HCT116 (cell line): ENCODE measurements around the gene CR1L. TPM values are rescaled to one million over a fixed set of nuclear protein-coding genes. Genes with fewer than 3 reads are reported as not detected.
A peak's percentile ranks its signal among the peaks of the same experiment; 100 is the strongest.
"Not testable (repeated sequence)": the region's sequence is repeated elsewhere in the genome, so short reads cannot be mapped to it uniquely, and the experiment has no call there.

ENCODE experiments used
- ATAC-seq: fragments of 200-7000 bp; cut with Tn5 transposase; 2 replicates; pipeline ENCODE4 v1.9.1; 2020; ENCODE audit warnings: mild to moderate bottlenecking, moderate library complexity
- BruUV-seq: library from RNA; stranded (reverse); fragments of 400-500 nt; replicated peaks from 2 replicates; lab custom pipeline; 2021; lab: Mats Ljungman, UMichigan
- CTCF ChIA-PET: fragments of 300-600 bp; sonication (Branson Sonifier 250); formaldehyde crosslinking; loops from one replicate; lab custom pipeline; 2021; ENCODE audit warnings: antibody characterized with exemption; lab: Charles Lee
- POLR2A ChIA-PET: fragments of 300-600, 350-600 bp; sonication (Branson Sonifier 250); formaldehyde crosslinking; loops from one replicate; lab custom pipeline; 2021; ENCODE audit warnings: antibody characterized with exemption; lab: Charles Lee
- RAD21 ChIA-PET, 2 experiments: fragments of 300-600 bp; sonication (Branson Sonifier 250); formaldehyde crosslinking; loops; one replicate each; lab custom pipeline; 2023; ENCODE audit warnings: low total read pairs in 2 of 2; ENCODE audit not compliant: uncharacterized antibody in 2 of 2, unreplicated experiment in 2 of 2, low non-redundant PET in 1 of 2; lab: Charles Lee
- DNase-seq: peaks from one replicate; pipeline ENCODE4 v3.0.0-alpha.2; 2010; ENCODE audit warnings: low read depth, low spot score
- H2AFZ ChIP-seq: fragments of 200-600 bp; shearing (Covaris generic), sonication (generic); 2 replicates; pipeline ENCODE4 v1.6.1; 2017; ENCODE audit warnings: low read depth, mixed run types, mixed read lengths, antibody characterized with exemption, low read length; ENCODE audit not compliant: poor library complexity, severe bottlenecking
- H3K27ac ChIP-seq: 2 replicates; pipeline ENCODE4 v1.5.1; 2012; ENCODE audit warnings: low read depth, low read length
- H3K27me3 ChIP-seq: fragments of 200-600 bp; sonication (generic); 2 replicates; pipeline ENCODE4 v1.6.1; 2016; ENCODE audit warnings: mixed run types, low read length, mixed read lengths; ENCODE audit not compliant: insufficient read depth
- H3K36me3 ChIP-seq, 2 experiments: fragments of 200-500 bp in 1 of 2; fragments of 200-600 bp in 1 of 2; sonication (Bioruptor generic) in 1 of 2; sonication (generic) in 1 of 2; 2 replicates each; pipeline versions ENCODE4 v1.5.1 to v1.6.1; 2014 to 2016; ENCODE audit warnings: low read length in 2 of 2, inconsistent platforms in 1 of 2, mixed read lengths in 1 of 2, mixed run types in 1 of 2; ENCODE audit not compliant: insufficient read depth in 2 of 2, control insufficient read depth in 1 of 2
- H3K4me1 ChIP-seq, 2 experiments: fragments of 200-600 bp in 1 of 2; sonication (generic) in 1 of 2; 2 replicates each; pipeline versions ENCODE4 v1.5.1 to v1.6.1; 2012 to 2017; ENCODE audit warnings: low read length in 2 of 2, inconsistent platforms in 1 of 2, mild to moderate bottlenecking in 1 of 2, mixed read lengths in 1 of 2, mixed run types in 1 of 2, moderate library complexity in 1 of 2; ENCODE audit not compliant: insufficient read depth in 2 of 2, control insufficient read depth in 1 of 2
- H3K4me2 ChIP-seq: fragments of 200-600 bp; sonication (generic); 2 replicates; pipeline ENCODE4 v1.6.1; 2017; ENCODE audit warnings: mixed run types, low read length, mixed read lengths
- H3K4me3 ChIP-seq, 2 experiments: fragments of 200-600 bp in 1 of 2; sonication (generic) in 1 of 2; replicated peaks in 1 of 2; 2 replicates each; pipeline ENCODE4 v1.5.1; 2011 to 2016; ENCODE audit warnings: low read length in 2 of 2, control low read depth in 1 of 2, low read depth in 1 of 2, mild to moderate bottlenecking in 1 of 2, mixed read lengths in 1 of 2, mixed run types in 1 of 2
- H3K79me2 ChIP-seq: fragments of 200-600 bp; sonication (generic); 2 replicates; pipeline ENCODE4 v1.6.1; 2017; ENCODE audit warnings: mild to moderate bottlenecking, mixed run types, low read length, moderate library complexity, mixed read lengths; ENCODE audit not compliant: insufficient read depth
- H3K9ac ChIP-seq: fragments of 200-600 bp; sonication (generic); 2 replicates; pipeline ENCODE4 v1.6.1; 2016; ENCODE audit warnings: low read length, mixed read lengths
- H3K9me2 ChIP-seq: fragments of 200-600 bp; sonication (generic), shearing (Covaris generic); 2 replicates; pipeline ENCODE4 v1.6.1; 2017; ENCODE audit warnings: mixed run types, mild to moderate bottlenecking, moderate library complexity; ENCODE audit not compliant: insufficient read depth
- H3K9me3 ChIP-seq, 2 experiments: fragments of 200-500 bp in 1 of 2; fragments of 200-600 bp in 1 of 2; sonication (Bioruptor generic) in 1 of 2; sonication (generic) in 1 of 2; 2 replicates each; pipeline ENCODE4 v1.6.1; 2014 to 2017; ENCODE audit warnings: low read length in 2 of 2, mixed read lengths in 2 of 2, inconsistent platforms in 1 of 2, low read depth in 1 of 2, mild to moderate bottlenecking in 1 of 2, mixed run types in 1 of 2, moderate library complexity in 1 of 2; ENCODE audit not compliant: control insufficient read depth in 1 of 2, insufficient read depth in 1 of 2
- H4K20me1 ChIP-seq: fragments of 200-600 bp; sonication (generic), shearing (Covaris generic); 2 replicates; pipeline ENCODE4 v1.6.1; 2017; ENCODE audit warnings: mixed run types, mild to moderate bottlenecking, moderate library complexity; ENCODE audit not compliant: insufficient read depth
- CBX3 ChIP-seq: IDR thresholded peaks from 2 replicates; pipeline ENCODE4 v1.6.1; 2012; ENCODE audit warnings: low read depth
- CEBPB ChIP-seq: IDR thresholded peaks from 2 replicates; pipeline ENCODE4 v1.6.1; 2012; ENCODE audit warnings: low read depth
- EGR1 ChIP-seq: IDR thresholded peaks from 2 replicates; pipeline ENCODE4 v1.6.1; 2012; ENCODE audit warnings: low read depth
- ELF1 ChIP-seq: IDR thresholded peaks from 2 replicates; pipeline ENCODE4 v1.6.1; 2012; ENCODE audit warnings: low read depth, borderline replicate concordance
- EZH2 ChIP-seq: fragments of 200-600 bp; sonication (generic); IDR thresholded peaks from 2 replicates; pipeline ENCODE4 v1.6.1; 2017; ENCODE audit warnings: antibody characterized with exemption, mixed run types
- EZH2phosphoT487 ChIP-seq: fragments of 200-600 bp; IDR thresholded peaks from 2 replicates; pipeline ENCODE4 v1.6.1; 2018; ENCODE audit warnings: antibody characterized with exemption, borderline replicate concordance
- POLR2AphosphoS5 ChIP-seq: IDR thresholded peaks from 2 replicates; pipeline ENCODE4 v1.6.1; 2011; ENCODE audit warnings: mild to moderate bottlenecking, low read depth, low read length, moderate library complexity
- SRF ChIP-seq: IDR thresholded peaks from 2 replicates; pipeline ENCODE4 v1.6.1; 2012; ENCODE audit warnings: low read depth
- TCF7L2 ChIP-seq: IDR thresholded peaks from 2 replicates; pipeline ENCODE4 v1.7.0; 2011; ENCODE audit warnings: borderline replicate concordance, inconsistent platforms; ENCODE audit not compliant: insufficient read depth, insufficient read length; ENCODE audit errors: extremely low read depth
- YY1 ChIP-seq: IDR thresholded peaks from 2 replicates; pipeline ENCODE4 v1.6.1; 2011; ENCODE audit warnings: low read length, low read depth, moderate library complexity, mild to moderate bottlenecking; ENCODE audit not compliant: insufficient replicate concordance; ENCODE audit errors: extremely low read depth
- ZNF274 ChIP-seq: fragments of 200-500 bp; sonication (Bioruptor generic); IDR thresholded peaks from 2 replicates; pipeline ENCODE4 v1.6.1; 2014; ENCODE audit warnings: mild to moderate bottlenecking, low read depth, low read length, inconsistent platforms
- intact Hi-C: fragments of 100-400 bp; cut with micrococcal nuclease; formaldehyde crosslinking; loops from 2 replicates; pipeline ENCODE4 v1.10.0; 2022
- total RNA-seq: library from RNA; stranded (reverse); gene quantifications from one replicate; pipeline ENCODE4 v1.2.1, GENCODE V29; 2021; ENCODE audit not compliant: unreplicated experiment
- TF ChIP-seq, protein P1 (sequence below): IDR thresholded peaks from 2 replicates; pipeline ENCODE4 v1.6.1; 2012
- TF ChIP-seq, protein P2 (sequence below): IDR thresholded peaks from 2 replicates; pipeline ENCODE4 v1.6.1; 2012; ENCODE audit warnings: low read depth
- TF ChIP-seq, protein P3 (sequence below): IDR thresholded peaks from 2 replicates; pipeline ENCODE4 v1.6.1; 2012
- TF ChIP-seq, protein P4 (sequence below), 3 experiments: fragments of 200-600 bp in 1 of 3; sonication (generic) in 1 of 3; IDR thresholded peaks in 2 of 3; conservative IDR thresholded peaks in 1 of 3; 2 replicates each; pipeline ENCODE4 v1.5.1; 2012 to 2017; ENCODE audit warnings: low read depth in 2 of 3, low read length in 2 of 3, antibody characterized with exemption in 1 of 3, borderline replicate concordance in 1 of 3, control low read depth in 1 of 3, mild to moderate bottlenecking in 1 of 3, mixed read lengths in 1 of 3, mixed run types in 1 of 3, moderate library complexity in 1 of 3; ENCODE audit not compliant: insufficient read depth in 1 of 3

The CR1L gene
- total RNA-seq, 1 experiment from 2014 or later: 0.15 TPM

DNA sequence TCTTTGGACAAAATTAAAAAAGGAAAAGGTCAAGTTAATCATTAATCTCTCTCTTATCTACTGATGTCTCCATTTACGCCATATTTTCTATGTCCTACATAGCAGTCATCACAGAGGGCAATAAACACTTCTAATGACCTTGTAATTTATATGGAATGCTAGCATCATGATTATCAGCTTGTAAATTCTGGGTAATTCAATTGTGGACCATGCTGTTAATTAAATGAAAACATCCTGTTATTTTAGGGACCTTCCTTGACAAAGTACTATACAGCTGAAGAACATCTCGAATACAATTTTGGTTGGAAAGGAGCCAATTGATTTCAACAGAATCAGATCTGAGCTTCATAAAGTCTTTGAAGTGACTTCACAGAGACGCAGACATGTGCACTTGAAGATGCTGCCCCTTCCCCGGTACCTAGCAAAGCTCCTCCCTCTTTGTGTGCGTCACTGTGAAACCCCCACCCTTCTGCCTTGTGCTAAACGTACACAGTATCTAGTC is 93.3 kb downstream of the CR1L start:
- intact Hi-C loops, H4K20me1 ChIP-seq, POLR2A ChIA-PET, H2AFZ ChIP-seq, CTCF ChIA-PET, H3K9me2 ChIP-seq, DNase-seq, H3K36me3 ChIP-seq, H3K9me3 ChIP-seq, H3K27ac ChIP-seq, H3K9ac ChIP-seq, H3K79me2 ChIP-seq, ATAC-seq, RAD21 ChIA-PET, H3K27me3 ChIP-seq, BruUV-seq, H3K4me3 ChIP-seq, H3K4me1 ChIP-seq: not testable (repeated sequence)
- H3K4me2 ChIP-seq: peak overlapping the region; percentile 19; the same call in 1 of the 2 replicates

DNA sequence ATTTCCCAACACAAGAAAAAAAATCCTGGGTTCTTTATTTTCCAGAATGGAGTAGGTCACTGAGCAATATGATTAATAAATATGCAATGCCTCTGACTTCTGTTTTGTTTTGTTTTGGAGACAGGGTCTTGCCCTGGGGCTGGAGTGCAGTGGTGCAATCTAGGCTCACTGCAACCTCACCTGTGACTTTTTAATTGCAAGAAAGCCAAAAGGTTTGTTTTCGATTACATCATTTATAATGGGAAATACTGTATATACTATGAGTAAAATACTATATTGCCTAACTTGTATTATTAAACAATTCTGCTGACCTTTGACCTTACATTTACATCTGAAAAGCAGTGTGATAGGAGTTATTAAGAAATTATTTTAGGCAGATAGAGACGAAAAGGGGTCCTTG is 95.3 kb downstream of the CR1L start:
- RAD21 ChIA-PET: no interaction called here
- Histone ChIP-seq H3K79me2 (no peaks in the 10 kb centered on the region), H2AFZ (no peak overlapping the region), H3K9ac (no peak overlapping the region), H3K4me1 (peaks cover 0 to 10% of the 10 kb centered on the region in 2 experiments; a peak in 2 of 4 replicates), H3K4me3 (no peak overlapping the region), H3K4me2 (no peak overlapping the region), H3K9me2 (no peaks in the 10 kb centered on the region), H4K20me1 (no peaks in the 10 kb centered on the region), H3K36me3 (no peaks in the 10 kb centered on the region), H3K27ac (no peak overlapping the region), H3K27me3 (no peaks in the 10 kb centered on the region), H3K9me3 (no peaks in the 10 kb centered on the region)
- intact Hi-C loops: no loop called here
- DNase-seq (no peak), ATAC-seq (no peak)
- POLR2A ChIA-PET: interaction anchor here (0.9 kb wide), 1 partner anchor 12 kb away, joined by 3 read pairs; the partner anchor contains the start of gene CD46
- BruUV-seq: no TSS peak
- CTCF ChIA-PET: no interaction called here
- TF ChIP-seq SRF: no peak
- no peak for TF ChIP-seq EZH2phosphoT487
- TF ChIP-seq EZH2: no peak
- TF ChIP-seq ZNF274: no peak
- no peak for TF ChIP-seq ELF1
- TF ChIP-seq, protein P1, sequence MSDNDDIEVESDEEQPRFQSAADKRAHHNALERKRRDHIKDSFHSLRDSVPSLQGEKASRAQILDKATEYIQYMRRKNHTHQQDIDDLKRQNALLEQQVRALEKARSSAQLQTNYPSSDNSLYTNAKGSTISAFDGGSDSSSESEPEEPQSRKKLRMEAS: no peak
- TF ChIP-seq, protein P2, sequence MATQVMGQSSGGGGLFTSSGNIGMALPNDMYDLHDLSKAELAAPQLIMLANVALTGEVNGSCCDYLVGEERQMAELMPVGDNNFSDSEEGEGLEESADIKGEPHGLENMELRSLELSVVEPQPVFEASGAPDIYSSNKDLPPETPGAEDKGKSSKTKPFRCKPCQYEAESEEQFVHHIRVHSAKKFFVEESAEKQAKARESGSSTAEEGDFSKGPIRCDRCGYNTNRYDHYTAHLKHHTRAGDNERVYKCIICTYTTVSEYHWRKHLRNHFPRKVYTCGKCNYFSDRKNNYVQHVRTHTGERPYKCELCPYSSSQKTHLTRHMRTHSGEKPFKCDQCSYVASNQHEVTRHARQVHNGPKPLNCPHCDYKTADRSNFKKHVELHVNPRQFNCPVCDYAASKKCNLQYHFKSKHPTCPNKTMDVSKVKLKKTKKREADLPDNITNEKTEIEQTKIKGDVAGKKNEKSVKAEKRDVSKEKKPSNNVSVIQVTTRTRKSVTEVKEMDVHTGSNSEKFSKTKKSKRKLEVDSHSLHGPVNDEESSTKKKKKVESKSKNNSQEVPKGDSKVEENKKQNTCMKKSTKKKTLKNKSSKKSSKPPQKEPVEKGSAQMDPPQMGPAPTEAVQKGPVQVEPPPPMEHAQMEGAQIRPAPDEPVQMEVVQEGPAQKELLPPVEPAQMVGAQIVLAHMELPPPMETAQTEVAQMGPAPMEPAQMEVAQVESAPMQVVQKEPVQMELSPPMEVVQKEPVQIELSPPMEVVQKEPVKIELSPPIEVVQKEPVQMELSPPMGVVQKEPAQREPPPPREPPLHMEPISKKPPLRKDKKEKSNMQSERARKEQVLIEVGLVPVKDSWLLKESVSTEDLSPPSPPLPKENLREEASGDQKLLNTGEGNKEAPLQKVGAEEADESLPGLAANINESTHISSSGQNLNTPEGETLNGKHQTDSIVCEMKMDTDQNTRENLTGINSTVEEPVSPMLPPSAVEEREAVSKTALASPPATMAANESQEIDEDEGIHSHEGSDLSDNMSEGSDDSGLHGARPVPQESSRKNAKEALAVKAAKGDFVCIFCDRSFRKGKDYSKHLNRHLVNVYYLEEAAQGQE: no peak
- no peak for TF ChIP-seq CBX3
- TF ChIP-seq TCF7L2: no peak
- TF ChIP-seq, protein P3, sequence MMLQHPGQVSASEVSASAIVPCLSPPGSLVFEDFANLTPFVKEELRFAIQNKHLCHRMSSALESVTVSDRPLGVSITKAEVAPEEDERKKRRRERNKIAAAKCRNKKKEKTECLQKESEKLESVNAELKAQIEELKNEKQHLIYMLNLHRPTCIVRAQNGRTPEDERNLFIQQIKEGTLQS: no peak
- TF ChIP-seq EGR1: no peak
- TF ChIP-seq, protein P4, sequence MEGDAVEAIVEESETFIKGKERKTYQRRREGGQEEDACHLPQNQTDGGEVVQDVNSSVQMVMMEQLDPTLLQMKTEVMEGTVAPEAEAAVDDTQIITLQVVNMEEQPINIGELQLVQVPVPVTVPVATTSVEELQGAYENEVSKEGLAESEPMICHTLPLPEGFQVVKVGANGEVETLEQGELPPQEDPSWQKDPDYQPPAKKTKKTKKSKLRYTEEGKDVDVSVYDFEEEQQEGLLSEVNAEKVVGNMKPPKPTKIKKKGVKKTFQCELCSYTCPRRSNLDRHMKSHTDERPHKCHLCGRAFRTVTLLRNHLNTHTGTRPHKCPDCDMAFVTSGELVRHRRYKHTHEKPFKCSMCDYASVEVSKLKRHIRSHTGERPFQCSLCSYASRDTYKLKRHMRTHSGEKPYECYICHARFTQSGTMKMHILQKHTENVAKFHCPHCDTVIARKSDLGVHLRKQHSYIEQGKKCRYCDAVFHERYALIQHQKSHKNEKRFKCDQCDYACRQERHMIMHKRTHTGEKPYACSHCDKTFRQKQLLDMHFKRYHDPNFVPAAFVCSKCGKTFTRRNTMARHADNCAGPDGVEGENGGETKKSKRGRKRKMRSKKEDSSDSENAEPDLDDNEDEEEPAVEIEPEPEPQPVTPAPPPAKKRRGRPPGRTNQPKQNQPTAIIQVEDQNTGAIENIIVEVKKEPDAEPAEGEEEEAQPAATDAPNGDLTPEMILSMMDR (IDR thresholded peaks at IDR 0.05 in 2 of 3, conservative IDR thresholded peaks at IDR 0.05 in 1 of 3; ENCODE audit: borderline replicate concordance in 1 of 3, insufficient read depth in 1 of 3, low read depth in 2 of 3, low read length in 2 of 3): no peak
- no peak for TF ChIP-seq CEBPB
- no peak for TF ChIP-seq YY1
- no peak for TF ChIP-seq POLR2AphosphoS5
